Astrocyte (in vitro differentiated cells and primary cell): ENCODE results near the gene APC2. TPM values are rescaled to one million over a fixed set of nuclear protein-coding genes. Genes with fewer than 3 reads are reported as not detected.

Experiments used
- DNase-seq: peaks from one replicate; pipeline ENCODE4 v3.0.0-alpha.2; 2010; ENCODE audit warnings: low read depth
- FAIRE-seq: peaks from 2 replicates; lab custom pipeline; 2011; peaks lifted over from hg19 to GRCh38; lab: Jason Lieb, UNC
- H2AFZ ChIP-seq: 2 replicates; pipeline ENCODE4 v1.6.0; 2012; ENCODE audit warnings: low read depth, low read length, inconsistent platforms
- H3K27ac ChIP-seq: 2 replicates; pipeline ENCODE4 v1.5.1; 2011; ENCODE audit warnings: low read depth, low read length, inconsistent platforms
- H3K27me3 ChIP-seq: 2 replicates; pipeline ENCODE4 v1.6.0; 2011; ENCODE audit warnings: low read length, inconsistent platforms; ENCODE audit not compliant: insufficient read depth
- H3K36me3 ChIP-seq: 2 replicates; pipeline ENCODE4 v1.5.1; 2011; ENCODE audit warnings: low read length, inconsistent platforms; ENCODE audit not compliant: insufficient read depth
- H3K4me1 ChIP-seq: 2 replicates; pipeline ENCODE4 v1.5.1; 2011; ENCODE audit warnings: low read length, inconsistent platforms; ENCODE audit not compliant: insufficient read depth
- H3K4me2 ChIP-seq: 2 replicates; pipeline ENCODE4 v1.6.0; 2012; ENCODE audit warnings: low read length, inconsistent platforms
- H3K4me3 ChIP-seq: 2 replicates; pipeline ENCODE4 v1.5.1; 2011; ENCODE audit warnings: low read depth, mild to moderate bottlenecking, low read length, inconsistent platforms; ENCODE audit not compliant: insufficient read depth
- H3K79me2 ChIP-seq: 2 replicates; pipeline ENCODE4 v1.6.0; 2012; ENCODE audit warnings: mild to moderate bottlenecking, low read length, inconsistent platforms; ENCODE audit not compliant: insufficient read depth
- H3K9ac ChIP-seq: 2 replicates; pipeline ENCODE4 v1.6.0; 2012; ENCODE audit warnings: mild to moderate bottlenecking, low read length, inconsistent platforms
- H3K9me3 ChIP-seq: 2 replicates; pipeline ENCODE4 v1.5.1; 2012; ENCODE audit warnings: low read depth, mild to moderate bottlenecking, low read length, inconsistent platforms; ENCODE audit not compliant: insufficient read depth
- H4K20me1 ChIP-seq: 2 replicates; pipeline ENCODE4 v1.6.0; 2012; ENCODE audit warnings: low read length, inconsistent platforms; ENCODE audit not compliant: insufficient read depth
- H3K27ac Mint-ChIP-seq: one replicate; pipeline ENCODE4 v1.8.0; 2021; ENCODE audit warnings: mild to moderate bottlenecking, mixed read lengths; ENCODE audit not compliant: unreplicated experiment
- H3K27me3 Mint-ChIP-seq: one replicate; pipeline ENCODE4 v1.8.0; 2021; ENCODE audit warnings: low read depth, mixed read lengths; ENCODE audit not compliant: unreplicated experiment
- H3K36me3 Mint-ChIP-seq: one replicate; pipeline ENCODE4 v1.8.0; 2021; ENCODE audit warnings: low read depth, mixed read lengths; ENCODE audit not compliant: unreplicated experiment
- H3K4me1 Mint-ChIP-seq: one replicate; pipeline ENCODE4 v1.8.0; 2021; ENCODE audit warnings: low read depth, mixed read lengths; ENCODE audit not compliant: unreplicated experiment
- H3K4me3 Mint-ChIP-seq: one replicate; pipeline ENCODE4 v1.8.0; 2021; ENCODE audit warnings: mild to moderate bottlenecking, moderate library complexity, mixed read lengths; ENCODE audit not compliant: unreplicated experiment
- H3K9me3 Mint-ChIP-seq: one replicate; pipeline ENCODE4 v1.8.0; 2021; ENCODE audit warnings: mild to moderate bottlenecking, mixed read lengths; ENCODE audit not compliant: unreplicated experiment
- EZH2 ChIP-seq: IDR thresholded peaks from 2 replicates; pipeline ENCODE4 v1.6.1; 2012; ENCODE audit warnings: mild to moderate bottlenecking, low read length, inconsistent platforms; ENCODE audit not compliant: insufficient read depth
- total RNA-seq: library from RNA; stranded (reverse); gene quantifications from 2 replicates; pipeline ENCODE4 v1.2.1, GENCODE V29; 2021
- TF ChIP-seq, protein P1 (sequence below): IDR thresholded peaks from 2 replicates; pipeline ENCODE4 v1.5.1; 2011; ENCODE audit warnings: low read depth, mild to moderate bottlenecking, inconsistent platforms, low read length, moderate library complexity; ENCODE audit not compliant: insufficient read depth

APC2 gene
- total RNA-seq, 1 donor from 2014 or later: 7.1 TPM

- Histone ChIP-seq H2AFZ (peak overlapping the region; percentile 80), H3K4me1 (peaks cover 34% of the 10 kb centered on the region), H3K27ac (peak overlapping the region; percentile 64), H3K36me3 (no peaks in the 10 kb centered on the region), H3K9ac (peak overlapping the region; percentile 69), H3K27me3 (no peaks in the 10 kb centered on the region), H3K79me2 (peaks cover 44% of the 10 kb centered on the region), H3K4me3 (peak overlapping the region; percentile 63), H3K4me2 (peak overlapping the region; percentile 86), H4K20me1 (peaks cover 35% of the 10 kb centered on the region), H3K9me3 (no peaks in the 10 kb centered on the region)
- Mint-ChIP-seq H3K4me3 (peak overlapping the region; percentile 80), H3K36me3 (peaks cover 3% of the 10 kb centered on the region), H3K27ac (peak overlapping the region; percentile 84), H3K9me3 (no peaks in the 10 kb centered on the region), H3K4me1 (peaks cover 28% of the 10 kb centered on the region), H3K27me3 (no peaks in the 10 kb centered on the region)
- FAIRE-seq: no peak
- TF ChIP-seq, protein P1, sequence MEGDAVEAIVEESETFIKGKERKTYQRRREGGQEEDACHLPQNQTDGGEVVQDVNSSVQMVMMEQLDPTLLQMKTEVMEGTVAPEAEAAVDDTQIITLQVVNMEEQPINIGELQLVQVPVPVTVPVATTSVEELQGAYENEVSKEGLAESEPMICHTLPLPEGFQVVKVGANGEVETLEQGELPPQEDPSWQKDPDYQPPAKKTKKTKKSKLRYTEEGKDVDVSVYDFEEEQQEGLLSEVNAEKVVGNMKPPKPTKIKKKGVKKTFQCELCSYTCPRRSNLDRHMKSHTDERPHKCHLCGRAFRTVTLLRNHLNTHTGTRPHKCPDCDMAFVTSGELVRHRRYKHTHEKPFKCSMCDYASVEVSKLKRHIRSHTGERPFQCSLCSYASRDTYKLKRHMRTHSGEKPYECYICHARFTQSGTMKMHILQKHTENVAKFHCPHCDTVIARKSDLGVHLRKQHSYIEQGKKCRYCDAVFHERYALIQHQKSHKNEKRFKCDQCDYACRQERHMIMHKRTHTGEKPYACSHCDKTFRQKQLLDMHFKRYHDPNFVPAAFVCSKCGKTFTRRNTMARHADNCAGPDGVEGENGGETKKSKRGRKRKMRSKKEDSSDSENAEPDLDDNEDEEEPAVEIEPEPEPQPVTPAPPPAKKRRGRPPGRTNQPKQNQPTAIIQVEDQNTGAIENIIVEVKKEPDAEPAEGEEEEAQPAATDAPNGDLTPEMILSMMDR: peak; percentile 39
- TF ChIP-seq EZH2: no peak
- DNase-seq: peak; percentile 90
Measured at GRCh38 chr19:1406774-1407527, 43.0 kb upstream of the APC2 start.

DNA sequence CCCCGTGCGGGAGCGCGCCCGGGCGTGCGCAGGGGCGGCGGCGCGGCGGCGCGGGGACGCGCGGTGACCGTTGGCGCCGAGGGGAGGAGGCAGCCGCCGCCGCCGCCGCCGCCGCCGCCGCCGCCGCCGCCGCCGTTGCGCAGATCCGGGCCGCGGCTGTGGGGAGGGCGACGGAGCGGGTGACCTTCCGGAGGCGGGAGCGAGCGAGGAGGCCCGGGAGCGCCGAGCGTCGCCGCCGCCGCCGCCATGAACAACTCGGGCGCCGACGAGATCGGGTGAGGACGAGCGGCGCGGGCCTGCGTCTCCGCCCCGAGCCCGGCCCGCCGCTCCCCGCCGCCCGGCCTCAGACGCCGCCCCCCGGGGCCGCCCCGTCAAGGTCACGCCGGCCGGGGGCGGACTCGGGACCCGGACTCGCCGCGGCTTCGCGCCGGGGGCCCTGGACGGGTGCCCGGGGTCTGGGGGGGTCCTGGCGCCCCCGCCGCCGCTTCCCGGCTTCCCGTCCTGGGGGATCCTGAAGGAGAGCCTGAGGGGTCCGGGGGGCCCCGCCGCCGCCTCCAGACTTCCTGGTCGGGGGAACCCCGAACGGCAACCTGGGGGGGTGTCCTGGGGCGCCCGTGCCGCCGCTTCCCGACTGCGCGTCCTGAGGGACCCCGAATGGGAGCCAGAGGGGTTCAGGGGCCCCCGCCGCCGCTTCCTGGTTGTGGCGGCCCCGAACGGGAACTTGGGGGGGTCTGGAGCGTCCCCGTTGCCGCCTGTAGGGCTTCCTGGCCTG, 42.2 kb upstream of the APC2 start, which contains the start of gene DAZAP1:
Gene DAZAP1 (plus strand): TSS at position 59 of the 772 bp plus-strand sequence. CDS start 188 bp downstream, at position 247.
- FAIRE-seq: no peak
- Mint-ChIP-seq H3K36me3 (peaks cover 4% of the 10 kb centered on the region), H3K27me3 (no peaks in the 10 kb centered on the region), H3K4me1 (peaks cover 29% of the 10 kb centered on the region), H3K4me3 (peak within 1 kb of the TSS; percentile 80), H3K9me3 (no peaks in the 10 kb centered on the region), H3K27ac (peak within 1 kb of the TSS; percentile 84)
- Histone ChIP-seq H3K79me2 (peaks cover 51% of the 10 kb centered on the region), H3K4me3 (peak within 1 kb of the TSS; percentile 84), H3K9ac (peak within 1 kb of the TSS; percentile 93), H2AFZ (peak within 1 kb of the TSS; percentile 80), H3K4me1 (peaks cover 39% of the 10 kb centered on the region), H3K9me3 (no peaks in the 10 kb centered on the region), H3K27me3 (no peaks in the 10 kb centered on the region), H3K4me2 (peak within 1 kb of the TSS; percentile 96), H4K20me1 (peaks cover 42% of the 10 kb centered on the region), H3K36me3 (no peaks in the 10 kb centered on the region), H3K27ac (peak within 1 kb of the TSS; percentile 87)
- DNase-seq: no peak
- TF ChIP-seq, protein P1: no peak
- TF ChIP-seq EZH2: no peak
